ENCODE measurements around the gene TNN. TPM values are rescaled to one million over a fixed set of nuclear protein-coding genes. Genes with fewer than 3 reads are reported as not detected.
"Not testable (repeated sequence)": the region's sequence is repeated elsewhere in the genome, so short reads cannot be mapped to it uniquely, and the experiment has no call there.

The TNN gene
- total and polyA plus RNA-seq, 11 donors = 0.03 to 0.59 (median 0.12) TPM; not detected in 3

DNA sequence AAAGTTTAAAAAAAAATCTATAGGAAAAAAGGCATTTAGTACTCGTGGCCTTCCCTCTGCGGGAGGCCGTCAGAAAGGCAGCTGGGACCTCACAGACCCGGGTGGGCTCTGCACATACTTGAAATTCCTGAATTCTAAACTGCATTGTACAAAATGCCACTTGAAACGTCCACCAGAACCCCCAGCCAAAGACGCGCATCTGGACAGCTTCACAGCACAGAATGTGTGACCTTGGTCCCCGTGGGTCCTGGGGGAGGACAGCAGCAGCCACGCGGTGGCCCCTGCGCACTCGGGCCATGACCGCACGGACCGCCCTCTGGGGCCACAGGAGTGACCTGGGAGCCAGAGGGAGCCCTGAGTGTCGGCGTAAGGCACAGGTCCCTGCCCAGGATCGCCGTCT, 23.8 kb upstream of the TNN start:
- no peak for ATAC-seq
- TF ChIP-seq, protein P1, sequence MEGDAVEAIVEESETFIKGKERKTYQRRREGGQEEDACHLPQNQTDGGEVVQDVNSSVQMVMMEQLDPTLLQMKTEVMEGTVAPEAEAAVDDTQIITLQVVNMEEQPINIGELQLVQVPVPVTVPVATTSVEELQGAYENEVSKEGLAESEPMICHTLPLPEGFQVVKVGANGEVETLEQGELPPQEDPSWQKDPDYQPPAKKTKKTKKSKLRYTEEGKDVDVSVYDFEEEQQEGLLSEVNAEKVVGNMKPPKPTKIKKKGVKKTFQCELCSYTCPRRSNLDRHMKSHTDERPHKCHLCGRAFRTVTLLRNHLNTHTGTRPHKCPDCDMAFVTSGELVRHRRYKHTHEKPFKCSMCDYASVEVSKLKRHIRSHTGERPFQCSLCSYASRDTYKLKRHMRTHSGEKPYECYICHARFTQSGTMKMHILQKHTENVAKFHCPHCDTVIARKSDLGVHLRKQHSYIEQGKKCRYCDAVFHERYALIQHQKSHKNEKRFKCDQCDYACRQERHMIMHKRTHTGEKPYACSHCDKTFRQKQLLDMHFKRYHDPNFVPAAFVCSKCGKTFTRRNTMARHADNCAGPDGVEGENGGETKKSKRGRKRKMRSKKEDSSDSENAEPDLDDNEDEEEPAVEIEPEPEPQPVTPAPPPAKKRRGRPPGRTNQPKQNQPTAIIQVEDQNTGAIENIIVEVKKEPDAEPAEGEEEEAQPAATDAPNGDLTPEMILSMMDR (IDR thresholded peaks at IDR 0.05) = no peak
- TF ChIP-seq POLR2A (IDR thresholded peaks at IDR 0.05) = no peak
- intact Hi-C loops (cut with DNase I) = no loop called here

DNA sequence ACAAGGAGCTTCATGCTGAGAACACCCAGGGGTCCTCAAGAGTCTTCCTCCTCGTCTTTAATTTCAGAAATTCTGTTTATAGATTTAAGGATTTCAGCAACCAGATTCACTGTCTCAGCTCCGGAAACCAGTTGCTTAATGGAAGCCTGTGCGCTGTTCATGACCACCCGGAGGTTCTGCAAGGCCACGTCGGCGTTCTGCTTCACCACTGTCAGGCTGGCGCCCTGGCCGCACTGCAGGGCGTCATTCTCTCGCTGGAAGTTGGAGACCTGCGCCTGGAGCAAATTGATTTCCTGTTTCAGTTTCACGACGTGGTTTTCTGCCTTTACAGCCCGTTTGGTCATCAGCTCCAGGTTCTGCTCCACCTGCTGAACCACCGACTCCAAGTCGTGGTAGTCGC, 23.0 kb upstream of the TNN start:
- H3K36me3 ChIP-seq; H3K4me1 ChIP-seq; intact Hi-C loops (cut with DNase I); H3K27ac ChIP-seq; DNase-seq; H3K27me3 ChIP-seq; H3K4me3 ChIP-seq; ATAC-seq; H3K9me3 ChIP-seq: not testable (repeated sequence)
- 90 to 93% (median 91%) methylated on average over 18 of the region's 18 CpGs for WGBS, 4 donors

More for the DNA sequence above, 23.8 kb upstream of the TNN start:
- H3K4me1 ChIP-seq = no peaks in the 10 kb centered on the region
- H3K4me3 ChIP-seq = no peak overlapping the region
- H3K9me3 ChIP-seq = no peaks in the 10 kb centered on the region
- WGBS, 4 donors = 47 to 53% (median 51%) methylated on average over 12 to 19 of the region's 19 CpGs
- H3K27me3 ChIP-seq = peaks cover 0 to 5% (median 0%) of the 10 kb centered on the region in 9 donors
- no peak overlapping the region for H3K27ac ChIP-seq
- no peaks in the 10 kb centered on the region for H3K36me3 ChIP-seq
- no peak for DNase-seq

DNA sequence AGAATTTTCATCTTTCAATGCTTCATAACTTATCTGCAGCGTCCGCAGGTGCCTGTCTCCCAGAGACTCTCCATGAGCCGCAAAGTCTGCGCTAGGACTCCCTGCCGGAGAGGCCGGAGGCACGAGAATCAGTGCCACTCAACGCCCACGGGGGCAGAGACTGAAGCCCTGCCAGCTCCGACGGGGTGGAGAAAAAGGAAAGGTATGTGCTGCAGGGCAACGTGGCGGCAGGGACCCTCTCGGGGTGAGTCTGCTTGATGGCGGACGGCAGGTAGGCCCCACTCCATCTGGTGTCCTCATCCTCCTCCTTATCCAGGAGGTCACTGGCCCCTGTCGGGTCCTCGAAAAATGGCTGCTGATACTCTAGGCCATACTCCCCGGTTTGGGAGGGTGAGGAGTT, 22.5 kb upstream of the TNN start:
- H3K9me3 ChIP-seq = no peaks in the 10 kb centered on the region
- no peak overlapping the region for H3K4me3 ChIP-seq
- H3K27me3 ChIP-seq = peaks cover 0 to 13% (median 0%) of the 10 kb centered on the region in 9 donors
- no peak for ATAC-seq
- intact Hi-C loops (cut with DNase I) = no loop called here
- WGBS, 4 donors = 92 to 97% (median 94%) methylated on average over 19 of the region's 19 CpGs
- no peak for DNase-seq
- TF ChIP-seq POLR2A (IDR thresholded peaks at IDR 0.05) = no peak
- TF ChIP-seq, protein P1 (IDR thresholded peaks at IDR 0.05) = no peak
- no peaks in the 10 kb centered on the region for H3K36me3 ChIP-seq
- H3K27ac ChIP-seq = no peak overlapping the region
- no peaks in the 10 kb centered on the region for H3K4me1 ChIP-seq

DNA sequence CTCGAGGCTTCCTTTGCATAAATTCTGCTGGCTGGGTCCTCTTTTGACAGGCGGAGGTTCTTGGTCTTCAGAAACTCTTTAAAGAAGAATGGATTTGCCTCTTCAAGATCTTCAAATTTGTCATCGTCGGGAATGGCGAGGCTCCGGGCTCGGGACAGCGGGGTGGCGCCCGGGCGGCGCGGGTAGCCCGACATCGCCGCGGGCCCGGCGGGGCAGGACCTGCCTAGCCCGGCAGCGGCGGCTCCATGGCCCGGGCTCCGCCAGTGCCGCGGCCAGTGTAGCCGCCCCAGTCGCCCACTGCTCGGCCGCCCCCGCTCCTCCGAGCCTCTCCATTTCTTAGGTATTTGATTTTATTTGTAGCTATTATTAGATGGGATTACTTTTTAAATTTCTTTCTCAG, 22.1 kb upstream of the TNN start:
- TF ChIP-seq, protein P1 (IDR thresholded peaks at IDR 0.05) = no peak
- TF ChIP-seq POLR2A (IDR thresholded peaks at IDR 0.05) = no peak
- intact Hi-C loops (cut with DNase I) = no loop called here
- no peak for DNase-seq
- H3K27ac ChIP-seq = no peak overlapping the region
- WGBS, 4 donors = 92 to 98% (median 97%) methylated on average over 32 of the region's 32 CpGs
- no peak overlapping the region for H3K4me3 ChIP-seq
- no peaks in the 10 kb centered on the region for H3K9me3 ChIP-seq
- no peak for ATAC-seq
- H3K4me1 ChIP-seq = no peaks in the 10 kb centered on the region
- H3K36me3 ChIP-seq = no peaks in the 10 kb centered on the region
- peaks cover 0 to 18% (median 0%) of the 10 kb centered on the region in 9 donors for H3K27me3 ChIP-seq

DNA sequence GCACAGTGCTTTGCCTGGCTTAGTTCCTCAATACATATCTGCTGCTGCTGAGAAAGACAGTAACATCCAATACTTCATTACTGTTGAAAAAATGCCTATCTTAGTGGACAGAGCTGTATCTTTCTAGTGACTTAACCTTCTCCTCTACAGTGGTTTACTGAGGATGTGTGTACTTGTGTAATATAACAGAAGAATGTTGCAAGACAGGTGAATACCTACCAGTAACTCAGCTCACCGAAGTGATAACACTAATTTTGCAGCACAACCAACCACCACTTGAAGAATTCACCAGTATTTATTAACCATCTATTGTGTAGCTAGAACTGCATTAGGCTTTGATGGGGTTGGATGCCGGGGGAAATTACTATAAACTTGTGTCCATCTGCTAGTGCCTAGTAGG, 16.6 kb upstream of the TNN start:
- no peak overlapping the region for H3K27ac ChIP-seq
- ATAC-seq (no peak), DNase-seq (no peak)
- no peaks in the 10 kb centered on the region for H3K4me1 ChIP-seq
- TF ChIP-seq, protein P1 (IDR thresholded peaks at IDR 0.05) = no peak
- no peak for TF ChIP-seq POLR2A (IDR thresholded peaks at IDR 0.05)
- H3K27me3 ChIP-seq = peaks cover 0 to 15% (median 0%) of the 10 kb centered on the region in 9 donors
- no peak overlapping the region for H3K4me3 ChIP-seq
- intact Hi-C loops (cut with DNase I) = no loop called here
- WGBS, 4 donors = 91 to 93% (median 92%) methylated on average over 2 of the region's 2 CpGs
- no peaks in the 10 kb centered on the region for H3K36me3 ChIP-seq
- no peaks in the 10 kb centered on the region for H3K9me3 ChIP-seq

All from heart left ventricle (tissue), 16 donors.